ENCODE results near the gene APP. TPM values are rescaled to one million over a fixed set of nuclear protein-coding genes. Genes with fewer than 3 reads are reported as not detected.

The APP gene
- 1,137 TPM for total RNA-seq (ENCODE audit: unreplicated experiment)
- long read RNA-seq, transcript APP-201 (18 exons, 3,467 nt) = major isoform, 11 of 49 reads
- long read RNA-seq, transcript APP-204 (17 exons, 3,543 nt) = minor isoform, 7 of 49 reads
- long read RNA-seq, partial matches to known transcripts = 16 of 49 reads
- long read RNA-seq, other reads (novel, unspliced or antisense) = 15 of 49 reads

DNA sequence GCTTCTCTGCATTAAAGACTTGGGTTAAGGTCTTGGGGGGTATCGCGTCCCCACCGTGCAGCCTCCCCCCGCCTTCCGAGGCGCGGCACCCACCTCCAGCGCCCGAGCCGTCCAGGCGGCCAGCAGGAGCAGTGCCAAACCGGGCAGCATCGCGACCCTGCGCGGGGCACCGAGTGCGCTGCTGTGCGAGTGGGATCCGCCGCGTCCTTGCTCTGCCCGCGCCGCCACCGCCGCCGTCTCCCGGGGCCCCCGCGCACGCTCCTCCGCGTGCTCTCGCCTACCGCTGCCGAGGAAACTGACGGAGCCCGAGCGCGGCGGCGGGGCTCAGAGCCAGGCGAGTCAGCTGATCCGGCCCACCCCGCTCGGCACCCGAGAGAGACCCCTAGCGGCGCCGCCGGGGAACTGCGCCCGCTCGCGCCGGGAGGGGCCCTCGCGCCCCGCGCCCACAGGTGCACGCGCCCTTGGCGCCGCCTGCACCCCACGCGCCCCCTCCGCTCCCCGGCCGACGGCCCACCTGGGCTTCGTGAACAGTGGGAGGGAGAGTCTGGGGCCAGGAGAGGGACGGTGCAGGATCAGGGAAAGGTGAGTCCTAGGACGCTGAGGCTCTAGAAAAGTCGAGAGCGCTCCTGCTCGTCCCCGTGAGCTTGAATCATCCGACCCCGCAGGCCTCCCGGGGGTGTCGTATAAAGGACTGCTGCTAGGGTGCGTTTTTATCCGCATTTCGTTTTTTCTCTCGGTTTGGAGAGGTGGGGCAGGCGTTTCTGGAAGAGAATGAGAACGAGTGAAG is at the start of gene APP:
APP (minus strand) TSS at position 300 of the 787 bp plus-strand sequence; CDS start at position 150, 150 bp downstream.
- H3K27ac Mint-ChIP-seq (ENCODE audit: unreplicated experiment) = peak within 1 kb of the TSS; percentile 77
- DNase-seq (ENCODE audit: low spot score) = peak; percentile 92
- H3K27me3 Mint-ChIP-seq (ENCODE audit: unreplicated experiment) = peaks cover 17% of the 10 kb centered on the region
- H3K4me1 Mint-ChIP-seq (ENCODE audit: unreplicated experiment) = peaks cover 45% of the 10 kb centered on the region
- peak within 1 kb of the TSS; percentile 96 for H3K4me3 Mint-ChIP-seq (ENCODE audit: unreplicated experiment)
- TF ChIP-seq, protein P1, sequence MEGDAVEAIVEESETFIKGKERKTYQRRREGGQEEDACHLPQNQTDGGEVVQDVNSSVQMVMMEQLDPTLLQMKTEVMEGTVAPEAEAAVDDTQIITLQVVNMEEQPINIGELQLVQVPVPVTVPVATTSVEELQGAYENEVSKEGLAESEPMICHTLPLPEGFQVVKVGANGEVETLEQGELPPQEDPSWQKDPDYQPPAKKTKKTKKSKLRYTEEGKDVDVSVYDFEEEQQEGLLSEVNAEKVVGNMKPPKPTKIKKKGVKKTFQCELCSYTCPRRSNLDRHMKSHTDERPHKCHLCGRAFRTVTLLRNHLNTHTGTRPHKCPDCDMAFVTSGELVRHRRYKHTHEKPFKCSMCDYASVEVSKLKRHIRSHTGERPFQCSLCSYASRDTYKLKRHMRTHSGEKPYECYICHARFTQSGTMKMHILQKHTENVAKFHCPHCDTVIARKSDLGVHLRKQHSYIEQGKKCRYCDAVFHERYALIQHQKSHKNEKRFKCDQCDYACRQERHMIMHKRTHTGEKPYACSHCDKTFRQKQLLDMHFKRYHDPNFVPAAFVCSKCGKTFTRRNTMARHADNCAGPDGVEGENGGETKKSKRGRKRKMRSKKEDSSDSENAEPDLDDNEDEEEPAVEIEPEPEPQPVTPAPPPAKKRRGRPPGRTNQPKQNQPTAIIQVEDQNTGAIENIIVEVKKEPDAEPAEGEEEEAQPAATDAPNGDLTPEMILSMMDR (IDR thresholded peaks at IDR 0.05; ENCODE audit: unreplicated experiment) = peak; percentile 100
- H3K9me3 Mint-ChIP-seq (ENCODE audit: unreplicated experiment) = no peaks in the 10 kb centered on the region
- H3K36me3 Mint-ChIP-seq (ENCODE audit: low read depth, unreplicated experiment) = peaks cover 10% of the 10 kb centered on the region

DNA sequence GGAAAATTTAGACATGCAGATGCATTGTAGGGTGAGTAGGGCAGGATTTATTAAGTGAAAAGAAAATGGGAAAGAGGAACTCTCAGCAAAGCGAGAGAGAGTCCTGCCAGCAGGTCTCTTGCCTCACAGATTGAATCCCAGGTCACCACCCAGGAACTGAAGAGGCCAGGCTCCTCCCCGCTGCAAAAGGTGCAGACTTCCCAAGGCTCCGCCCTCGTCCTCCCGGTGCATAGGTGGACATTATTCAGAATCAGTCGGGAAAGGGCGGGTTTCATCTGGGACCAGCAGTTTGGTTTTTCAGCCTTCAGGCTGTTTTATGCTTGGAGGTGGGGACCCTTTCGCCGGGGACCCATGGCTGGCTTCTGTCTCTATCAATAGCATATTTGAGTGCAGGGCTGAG is 41.6 kb upstream of the APP start:
- peaks cover 4% of the 10 kb centered on the region for H3K36me3 Mint-ChIP-seq (ENCODE audit: low read depth, unreplicated experiment)
- TF ChIP-seq, protein P1 (IDR thresholded peaks at IDR 0.05; ENCODE audit: unreplicated experiment) = no peak
- no peaks in the 10 kb centered on the region for H3K27me3 Mint-ChIP-seq (ENCODE audit: unreplicated experiment)
- no peak for DNase-seq (ENCODE audit: low spot score)
- no peak overlapping the region for H3K27ac Mint-ChIP-seq (ENCODE audit: unreplicated experiment)
- H3K4me3 Mint-ChIP-seq (ENCODE audit: unreplicated experiment) = no peak overlapping the region
- no peaks in the 10 kb centered on the region for H3K4me1 Mint-ChIP-seq (ENCODE audit: unreplicated experiment)
- peaks cover 5% of the 10 kb centered on the region for H3K9me3 Mint-ChIP-seq (ENCODE audit: unreplicated experiment)

DNA sequence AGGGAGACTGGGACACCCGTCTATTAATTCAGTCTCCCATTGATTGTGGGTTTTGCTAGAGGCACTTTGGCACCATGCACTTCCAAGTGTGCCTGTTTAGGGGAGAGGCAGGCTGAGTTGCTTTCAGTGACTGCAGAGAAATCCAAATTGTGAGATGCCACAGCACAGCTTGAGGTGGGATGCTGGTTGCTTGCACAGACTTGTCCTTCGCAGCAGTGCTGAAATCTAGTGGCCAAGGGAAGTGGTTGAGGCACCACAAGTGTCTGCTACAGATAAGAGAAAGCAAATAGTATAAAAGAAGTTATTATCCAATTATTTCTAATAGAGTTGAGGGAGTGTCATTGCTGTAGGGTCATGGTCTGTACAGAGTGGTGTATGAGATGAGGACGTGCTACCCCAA is 40.0 kb upstream of the APP start:
- Mint-ChIP-seq H3K4me3 (ENCODE audit: unreplicated experiment) (no peak overlapping the region), H3K27me3 (ENCODE audit: unreplicated experiment) (no peaks in the 10 kb centered on the region), H3K36me3 (ENCODE audit: low read depth, unreplicated experiment) (no peaks in the 10 kb centered on the region), H3K27ac (ENCODE audit: unreplicated experiment) (no peak overlapping the region), H3K4me1 (ENCODE audit: unreplicated experiment) (no peaks in the 10 kb centered on the region), H3K9me3 (ENCODE audit: unreplicated experiment) (no peaks in the 10 kb centered on the region)
- DNase-seq (ENCODE audit: low spot score) = no peak
- TF ChIP-seq, protein P1 (IDR thresholded peaks at IDR 0.05; ENCODE audit: unreplicated experiment) = no peak

DNA sequence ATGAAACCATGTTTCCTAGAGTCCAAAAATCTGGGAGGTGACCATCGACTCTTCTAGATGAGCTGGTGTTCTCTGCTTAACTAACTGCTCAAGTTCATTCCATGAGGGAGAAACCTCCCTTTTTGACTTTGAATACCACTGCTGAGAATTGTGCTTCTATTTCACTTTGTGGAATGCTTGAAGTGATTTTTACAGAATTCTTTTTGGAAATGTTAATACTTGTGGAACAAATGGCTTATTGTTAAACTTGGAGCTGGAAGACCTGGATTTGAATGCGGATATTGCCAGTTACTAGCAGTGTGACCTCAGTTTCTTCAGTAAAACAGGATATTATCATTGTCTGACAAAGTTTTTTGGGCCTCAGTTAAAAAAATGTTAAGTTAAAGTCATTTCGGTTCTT is 36.5 kb upstream of the APP start:
- Mint-ChIP-seq H3K36me3 (ENCODE audit: low read depth, unreplicated experiment) (no peaks in the 10 kb centered on the region), H3K4me3 (ENCODE audit: unreplicated experiment) (no peak overlapping the region), H3K4me1 (ENCODE audit: unreplicated experiment) (no peaks in the 10 kb centered on the region), H3K27ac (ENCODE audit: unreplicated experiment) (no peak overlapping the region), H3K9me3 (ENCODE audit: unreplicated experiment) (no peaks in the 10 kb centered on the region), H3K27me3 (ENCODE audit: unreplicated experiment) (no peaks in the 10 kb centered on the region)
- TF ChIP-seq, protein P1 (IDR thresholded peaks at IDR 0.05; ENCODE audit: unreplicated experiment) = no peak
- DNase-seq (ENCODE audit: low spot score) = no peak

DNA sequence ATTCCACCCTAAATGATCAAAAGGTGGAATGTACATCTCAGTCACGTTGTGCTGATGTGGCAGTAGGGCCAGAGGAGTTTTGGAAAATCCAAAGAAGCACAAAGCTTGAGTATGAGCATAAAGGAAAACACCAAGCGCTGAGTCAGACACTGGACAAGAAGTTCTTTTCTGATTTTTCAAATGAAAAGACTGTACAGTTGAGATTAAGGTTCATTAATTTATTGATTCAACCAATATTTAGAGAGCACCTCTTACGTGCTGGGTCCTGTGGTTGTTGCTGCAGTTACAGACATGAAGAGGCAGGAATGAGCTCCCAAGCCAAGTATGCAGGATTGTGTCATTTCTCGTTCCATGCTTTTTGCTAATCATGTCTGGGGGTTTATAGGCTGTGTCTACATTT is 28.9 kb upstream of the APP start:
- Mint-ChIP-seq H3K27me3 (ENCODE audit: unreplicated experiment) (no peaks in the 10 kb centered on the region), H3K9me3 (ENCODE audit: unreplicated experiment) (no peaks in the 10 kb centered on the region), H3K4me1 (ENCODE audit: unreplicated experiment) (no peaks in the 10 kb centered on the region), H3K27ac (ENCODE audit: unreplicated experiment) (no peak overlapping the region), H3K4me3 (ENCODE audit: unreplicated experiment) (no peak overlapping the region), H3K36me3 (ENCODE audit: low read depth, unreplicated experiment) (no peaks in the 10 kb centered on the region)
- TF ChIP-seq, protein P1 (IDR thresholded peaks at IDR 0.05; ENCODE audit: unreplicated experiment) = no peak
- no peak for DNase-seq (ENCODE audit: low spot score)
